DOHH2 (cell line): ENCODE results near the gene MYH11.

ENCODE experiments used
- EZH2phosphoT487 ChIP-seq: fragments of 200-600 bp; sonication (generic); IDR thresholded peaks from 2 replicates; pipeline ENCODE4 v1.6.1; 2017; ENCODE audit warnings: borderline replicate concordance, mild to moderate bottlenecking, antibody characterized with exemption, low read length, moderate library complexity, mixed read lengths
- TF ChIP-seq, protein P1 (sequence below): fragments of 200-600 bp; sonication (generic); IDR thresholded peaks from one replicate; pipeline ENCODE4 v1.5.1; 2014; ENCODE audit warnings: antibody characterized with exemption, mild to moderate bottlenecking, low read depth, low read length; ENCODE audit not compliant: poor library complexity, severe bottlenecking

GRCh38 chr16:15757077-15757386 lies 99.8 kb downstream of the MYH11 start:
- TF ChIP-seq, protein P1, sequence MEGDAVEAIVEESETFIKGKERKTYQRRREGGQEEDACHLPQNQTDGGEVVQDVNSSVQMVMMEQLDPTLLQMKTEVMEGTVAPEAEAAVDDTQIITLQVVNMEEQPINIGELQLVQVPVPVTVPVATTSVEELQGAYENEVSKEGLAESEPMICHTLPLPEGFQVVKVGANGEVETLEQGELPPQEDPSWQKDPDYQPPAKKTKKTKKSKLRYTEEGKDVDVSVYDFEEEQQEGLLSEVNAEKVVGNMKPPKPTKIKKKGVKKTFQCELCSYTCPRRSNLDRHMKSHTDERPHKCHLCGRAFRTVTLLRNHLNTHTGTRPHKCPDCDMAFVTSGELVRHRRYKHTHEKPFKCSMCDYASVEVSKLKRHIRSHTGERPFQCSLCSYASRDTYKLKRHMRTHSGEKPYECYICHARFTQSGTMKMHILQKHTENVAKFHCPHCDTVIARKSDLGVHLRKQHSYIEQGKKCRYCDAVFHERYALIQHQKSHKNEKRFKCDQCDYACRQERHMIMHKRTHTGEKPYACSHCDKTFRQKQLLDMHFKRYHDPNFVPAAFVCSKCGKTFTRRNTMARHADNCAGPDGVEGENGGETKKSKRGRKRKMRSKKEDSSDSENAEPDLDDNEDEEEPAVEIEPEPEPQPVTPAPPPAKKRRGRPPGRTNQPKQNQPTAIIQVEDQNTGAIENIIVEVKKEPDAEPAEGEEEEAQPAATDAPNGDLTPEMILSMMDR: no peak
- TF ChIP-seq EZH2phosphoT487: no peak
